ENCODE measurements around the gene PKP1. TPM values are rescaled to one million over a fixed set of nuclear protein-coding genes. Genes with fewer than 3 reads are reported as not detected.
A peak's percentile ranks its signal among the peaks of the same experiment; 100 is the strongest.

The PKP1 gene
- total RNA-seq, 1 donor from 2014 or later: not detected

DNA sequence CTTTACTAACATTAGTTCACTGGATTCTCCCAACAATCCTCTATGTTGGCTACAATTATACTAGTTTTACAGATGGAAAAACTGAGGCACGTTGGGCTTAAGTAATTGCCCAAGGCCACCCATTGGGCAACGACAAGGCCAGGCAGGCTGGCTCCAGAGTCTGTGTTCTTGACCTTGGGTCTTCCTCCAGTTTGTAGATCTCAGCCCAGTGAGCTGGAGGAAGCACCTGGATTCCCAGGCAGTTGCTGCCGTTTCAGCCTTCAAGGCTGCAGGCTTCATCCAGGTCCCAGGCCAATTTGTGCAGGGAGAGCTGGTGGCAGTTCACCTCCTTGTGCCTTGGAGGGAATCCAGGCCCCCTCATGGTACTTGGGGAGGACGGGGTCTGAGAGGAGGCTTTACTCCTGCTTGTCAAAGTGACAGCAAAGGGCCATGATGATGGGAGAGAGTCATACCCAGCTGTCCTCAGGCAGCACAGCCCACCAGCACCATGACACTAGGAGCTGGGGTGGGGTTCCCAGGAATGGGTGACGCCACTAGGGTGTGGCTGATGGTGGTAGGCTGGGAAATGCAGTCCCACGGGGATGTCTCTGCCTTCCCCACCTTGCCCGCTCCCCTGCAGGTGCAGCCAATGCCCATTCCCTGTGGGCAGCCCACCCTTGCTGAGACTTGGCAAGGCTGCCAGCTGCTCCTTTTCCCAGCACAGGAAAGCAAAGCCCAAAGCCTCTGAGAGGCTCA, 27.1 kb downstream of the PKP1 start:
- Mint-ChIP-seq H3K4me3 (ENCODE audit: unreplicated experiment) (no peak overlapping the region), H3K4me1 (ENCODE audit: low read depth, unreplicated experiment) (peaks cover 25% of the 10 kb centered on the region), H3K27ac (ENCODE audit: unreplicated experiment) (no peak overlapping the region), H3K27me3 (ENCODE audit: unreplicated experiment) (peaks cover 7% of the 10 kb centered on the region), H3K9me3 (ENCODE audit: unreplicated experiment) (peaks cover 4% of the 10 kb centered on the region), H3K36me3 (ENCODE audit: unreplicated experiment) (no peaks in the 10 kb centered on the region)
- no peak for TF ChIP-seq CTCF (IDR thresholded peaks at IDR 0.05; ENCODE audit: partially characterized antibody, unreplicated experiment)
- no peak for DNase-seq

- TF ChIP-seq CTCF (IDR thresholded peaks at IDR 0.05; ENCODE audit: partially characterized antibody, unreplicated experiment): no peak
- Mint-ChIP-seq H3K4me3 (ENCODE audit: unreplicated experiment) (no peak overlapping the region), H3K4me1 (ENCODE audit: low read depth, unreplicated experiment) (peaks cover 25% of the 10 kb centered on the region), H3K9me3 (ENCODE audit: unreplicated experiment) (peaks cover 6% of the 10 kb centered on the region), H3K27ac (ENCODE audit: unreplicated experiment) (no peak overlapping the region), H3K36me3 (ENCODE audit: unreplicated experiment) (peaks cover 3% of the 10 kb centered on the region), H3K27me3 (ENCODE audit: unreplicated experiment) (peaks cover 10% of the 10 kb centered on the region)
- no peak for DNase-seq
Observed at GRCh38 chr1:201310986-201311355, 27.7 kb downstream of the PKP1 start.

DNA sequence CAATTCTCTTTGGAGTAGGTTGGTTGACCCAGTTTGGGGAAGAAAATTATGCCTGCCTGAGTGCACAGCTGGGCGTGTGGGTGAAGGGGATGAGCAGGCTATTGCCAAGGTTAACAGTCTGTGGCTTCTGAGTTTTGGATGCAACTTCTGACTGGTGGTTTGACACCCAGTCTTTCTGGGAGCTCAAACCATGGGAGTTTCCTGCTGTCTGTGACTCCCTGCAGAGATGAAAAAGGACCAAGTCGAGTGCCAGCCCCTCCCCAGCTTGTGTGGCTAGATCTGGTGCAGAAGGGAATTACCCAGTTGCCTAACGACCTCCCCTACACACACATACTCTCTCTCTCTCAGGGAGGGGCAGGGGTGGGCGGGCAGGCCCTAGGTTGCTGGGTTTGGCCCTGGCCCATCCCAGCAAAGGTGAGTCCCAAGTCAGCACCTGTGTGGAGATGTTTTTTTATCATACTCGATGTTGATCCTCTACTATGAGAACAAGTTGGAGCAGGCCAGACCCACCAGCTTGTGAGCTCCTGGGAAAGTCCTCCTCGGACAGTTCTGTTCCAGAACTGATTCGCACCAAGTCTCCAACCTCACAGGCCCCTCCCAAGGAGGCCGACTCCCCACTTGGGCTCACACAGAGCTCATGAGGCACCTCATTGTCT, 28.2 kb downstream of the PKP1 start:
- H3K27me3 Mint-ChIP-seq (ENCODE audit: unreplicated experiment): peaks cover 11% of the 10 kb centered on the region
- H3K9me3 Mint-ChIP-seq (ENCODE audit: unreplicated experiment): peaks cover 7% of the 10 kb centered on the region
- no peak for TF ChIP-seq CTCF (IDR thresholded peaks at IDR 0.05; ENCODE audit: partially characterized antibody, unreplicated experiment)
- DNase-seq: no peak
- peaks cover 4% of the 10 kb centered on the region for H3K36me3 Mint-ChIP-seq (ENCODE audit: unreplicated experiment)
- no peak overlapping the region for H3K27ac Mint-ChIP-seq (ENCODE audit: unreplicated experiment)
- H3K4me3 Mint-ChIP-seq (ENCODE audit: unreplicated experiment): no peak overlapping the region
- peaks cover 25% of the 10 kb centered on the region for H3K4me1 Mint-ChIP-seq (ENCODE audit: low read depth, unreplicated experiment)

- DNase-seq: no peak
- peaks cover 8% of the 10 kb centered on the region for H3K9me3 Mint-ChIP-seq (ENCODE audit: unreplicated experiment)
- no peak for TF ChIP-seq CTCF (IDR thresholded peaks at IDR 0.05; ENCODE audit: partially characterized antibody, unreplicated experiment)
- peaks cover 25% of the 10 kb centered on the region for H3K4me1 Mint-ChIP-seq (ENCODE audit: low read depth, unreplicated experiment)
- peak overlapping the region; percentile 43 for H3K27ac Mint-ChIP-seq (ENCODE audit: unreplicated experiment)
- H3K4me3 Mint-ChIP-seq (ENCODE audit: unreplicated experiment): no peak overlapping the region
- peaks cover 8% of the 10 kb centered on the region for H3K36me3 Mint-ChIP-seq (ENCODE audit: unreplicated experiment)
- peaks cover 11% of the 10 kb centered on the region for H3K27me3 Mint-ChIP-seq (ENCODE audit: unreplicated experiment)
Observed at GRCh38 chr1:201312298-201312697, 29.0 kb downstream of the PKP1 start.

DNA sequence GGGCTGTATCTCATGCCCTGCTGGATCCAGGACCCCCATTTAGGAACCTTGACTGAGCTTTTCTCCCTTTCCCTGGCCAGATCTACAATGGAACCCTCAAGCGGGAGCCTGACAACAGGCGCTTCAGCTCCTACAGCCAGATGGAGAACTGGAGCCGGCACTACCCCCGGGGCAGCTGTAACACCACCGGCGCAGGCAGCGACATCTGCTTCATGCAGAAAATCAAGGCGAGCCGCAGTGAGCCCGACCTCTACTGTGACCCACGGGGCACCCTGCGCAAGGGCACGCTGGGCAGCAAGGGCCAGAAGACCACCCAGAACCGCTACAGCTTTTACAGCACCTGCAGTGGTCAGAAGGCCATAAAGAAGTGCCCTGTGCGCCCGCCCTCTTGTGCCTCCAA, 29.8 kb downstream of the PKP1 start:
- Mint-ChIP-seq H3K27ac (ENCODE audit: unreplicated experiment) (peak overlapping the region; percentile 55), H3K4me3 (ENCODE audit: unreplicated experiment) (no peak overlapping the region), H3K36me3 (ENCODE audit: unreplicated experiment) (peaks cover 8% of the 10 kb centered on the region), H3K9me3 (ENCODE audit: unreplicated experiment) (peaks cover 8% of the 10 kb centered on the region), H3K4me1 (ENCODE audit: low read depth, unreplicated experiment) (peaks cover 25% of the 10 kb centered on the region), H3K27me3 (ENCODE audit: unreplicated experiment) (peaks cover 11% of the 10 kb centered on the region)
- peak; percentile 57 for DNase-seq
- TF ChIP-seq CTCF (IDR thresholded peaks at IDR 0.05; ENCODE audit: partially characterized antibody, unreplicated experiment): no peak

All from glutamatergic neuron (in vitro differentiated cells).